ENCODE measurements around the gene KCNK3. TPM values are rescaled to one million over a fixed set of nuclear protein-coding genes. Genes with fewer than 3 reads are reported as not detected.

Gene KCNK3
- total RNA-seq, 1 experiment from 2014 or later: 0.09 TPM

DNA sequence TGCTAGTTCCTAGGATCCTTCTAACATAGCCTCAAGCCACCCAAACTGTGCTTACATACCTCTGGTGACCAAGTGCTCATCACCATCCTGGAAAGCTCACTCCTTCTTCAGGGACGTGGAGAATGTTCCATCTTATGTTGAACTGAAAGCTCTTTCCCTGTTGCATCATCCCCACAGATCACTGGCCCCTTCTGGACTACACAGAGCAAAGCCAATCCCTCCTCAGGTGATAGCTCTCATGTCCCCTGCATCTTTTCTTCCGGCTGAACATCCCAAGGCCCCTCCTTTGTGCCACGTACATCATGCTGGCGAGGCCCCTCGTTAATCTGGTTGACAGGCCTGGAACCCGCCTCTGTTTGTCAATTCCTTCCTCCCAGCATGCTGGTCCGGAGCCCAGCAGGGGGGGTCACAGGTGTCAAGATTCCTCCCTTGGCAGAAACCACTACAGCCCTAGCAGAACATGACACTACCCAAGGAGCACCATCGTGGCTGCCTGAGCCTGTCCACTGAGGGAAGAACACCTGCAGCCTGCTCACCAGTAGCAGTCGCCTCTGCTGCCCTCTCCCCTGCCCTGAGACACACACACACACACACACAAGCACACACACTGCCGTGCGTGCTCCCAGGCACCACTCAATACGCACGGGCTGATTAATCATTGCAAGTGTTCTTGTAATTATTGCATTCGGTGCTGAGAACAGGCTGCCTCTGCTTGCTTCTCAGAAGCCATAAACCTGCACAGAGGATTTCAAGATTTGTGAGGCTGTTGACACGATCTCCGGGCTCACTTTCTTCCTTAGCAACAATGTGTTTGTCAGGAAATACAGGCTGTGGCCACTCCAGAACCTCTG, 6.3 kb upstream of the KCNK3 start:
- peaks cover 25 to 26% of the 10 kb centered on the region in 2 experiments for H3K4me1 Mint-ChIP-seq
- H3K27ac Mint-ChIP-seq: no peak overlapping the region; a peak in 1 of 7 replicates
- H3K79me1 ChIP-seq (ENCODE audit: insufficient read depth, low read depth, low read length, poor library complexity, severe bottlenecking): no peaks in the 10 kb centered on the region
- no peak overlapping the region for H3K27ac ChIP-seq (ENCODE audit: insufficient read length, low read depth, low read length)
- no peaks in the 10 kb centered on the region for H3K23me2 ChIP-seq (ENCODE audit: insufficient read length, low read depth, low read length, poor library complexity, severe bottlenecking)
- no peak overlapping the region for H4K91ac ChIP-seq (ENCODE audit: insufficient read length, low read depth, low read length)
- no peak overlapping the region for H2AK5ac ChIP-seq (ENCODE audit: insufficient read length, low read length)
- H3K14ac ChIP-seq (ENCODE audit: insufficient read depth, low read length): peak overlapping the region; percentile 72
- H3K56ac ChIP-seq (ENCODE audit: insufficient read length, low read depth, low read length): no peak overlapping the region
- WGBS (ENCODE audit: extremely low coverage, insufficient read length, low lambda C conversion rate): no CpG with 5 or more reads among the region's 16 CpGs
- no peak overlapping the region for H4K5ac ChIP-seq (ENCODE audit: insufficient read length, low read depth, low read length)
- H4K20me1 ChIP-seq (ENCODE audit: control insufficient read depth, insufficient read depth, insufficient read length): no peaks in the 10 kb centered on the region
- no peaks in the 10 kb centered on the region; the same call in 1 of the 2 replicates for H3K27me3 ChIP-seq (ENCODE audit: insufficient read depth, low read length)
- H2AFZ ChIP-seq (ENCODE audit: low read length): no peak overlapping the region
- TF ChIP-seq, protein P1, sequence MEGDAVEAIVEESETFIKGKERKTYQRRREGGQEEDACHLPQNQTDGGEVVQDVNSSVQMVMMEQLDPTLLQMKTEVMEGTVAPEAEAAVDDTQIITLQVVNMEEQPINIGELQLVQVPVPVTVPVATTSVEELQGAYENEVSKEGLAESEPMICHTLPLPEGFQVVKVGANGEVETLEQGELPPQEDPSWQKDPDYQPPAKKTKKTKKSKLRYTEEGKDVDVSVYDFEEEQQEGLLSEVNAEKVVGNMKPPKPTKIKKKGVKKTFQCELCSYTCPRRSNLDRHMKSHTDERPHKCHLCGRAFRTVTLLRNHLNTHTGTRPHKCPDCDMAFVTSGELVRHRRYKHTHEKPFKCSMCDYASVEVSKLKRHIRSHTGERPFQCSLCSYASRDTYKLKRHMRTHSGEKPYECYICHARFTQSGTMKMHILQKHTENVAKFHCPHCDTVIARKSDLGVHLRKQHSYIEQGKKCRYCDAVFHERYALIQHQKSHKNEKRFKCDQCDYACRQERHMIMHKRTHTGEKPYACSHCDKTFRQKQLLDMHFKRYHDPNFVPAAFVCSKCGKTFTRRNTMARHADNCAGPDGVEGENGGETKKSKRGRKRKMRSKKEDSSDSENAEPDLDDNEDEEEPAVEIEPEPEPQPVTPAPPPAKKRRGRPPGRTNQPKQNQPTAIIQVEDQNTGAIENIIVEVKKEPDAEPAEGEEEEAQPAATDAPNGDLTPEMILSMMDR (conservative IDR thresholded peaks at IDR 0.05): no peak
- H3K36me3 Mint-ChIP-seq (ENCODE audit: insufficient read depth in 1 of 3, low read depth in 3 of 3): no peaks in the 10 kb centered on the region
- H2BK5ac ChIP-seq (ENCODE audit: insufficient read length, low read length): no peak overlapping the region
- H3K4me3 Mint-ChIP-seq: no peak overlapping the region
- no peak overlapping the region for H2BK120ac ChIP-seq (ENCODE audit: low read depth, low read length, poor library complexity, severe bottlenecking)
- no peak overlapping the region for H3K4ac ChIP-seq (ENCODE audit: low read depth, low read length)
- no peak overlapping the region for H2BK15ac ChIP-seq (ENCODE audit: low read depth, low read length)
- H2BK20ac ChIP-seq (ENCODE audit: low read depth, low read length, poor library complexity, severe bottlenecking): no peak overlapping the region
- H3K79me2 ChIP-seq (ENCODE audit: insufficient read depth, low read length): no peaks in the 10 kb centered on the region
- no peak overlapping the region for H3K9ac ChIP-seq (ENCODE audit: extremely low read depth, insufficient read length, low read length)
- no peak overlapping the region for H3K4me2 ChIP-seq (ENCODE audit: insufficient read depth, insufficient read length, low read length)
- no peak overlapping the region for H2BK12ac ChIP-seq (ENCODE audit: insufficient read length, low read depth, low read length)
- H3K23ac ChIP-seq (ENCODE audit: insufficient read length, low read depth, low read length): no peak overlapping the region
- no peak overlapping the region for H3T11ph ChIP-seq (ENCODE audit: low read length)
- H3K18ac ChIP-seq (ENCODE audit: insufficient read length, low read depth, low read length): peak overlapping the region; percentile 60
- H3K4me1 ChIP-seq (ENCODE audit: insufficient read depth, low read length): no peaks in the 10 kb centered on the region
- H3K9me3 Mint-ChIP-seq: no peaks in the 10 kb centered on the region
- DNase-seq: no peak
- no peaks in the 10 kb centered on the region for H3K9me3 ChIP-seq (ENCODE audit: control insufficient read depth, low read depth, low read length)
- no peak overlapping the region for H4K8ac ChIP-seq (replicated peaks; ENCODE audit: insufficient read length, low read depth, low read length)
- H3K27me3 Mint-ChIP-seq (ENCODE audit: low read depth): peaks cover 83% of the 10 kb centered on the region

Data from H9 (cell line).